NCI-H748 treated with DMSO at 0.1 percent for 48 hours (cell line): ENCODE measurements around the gene SP140L.
"Not testable (repeated sequence)": the region's sequence is repeated elsewhere in the genome, so short reads cannot be mapped to it uniquely, and the experiment has no call there.

Source experiments
- DNase-seq: peaks from one replicate; lab custom pipeline; 2025; lab: John Stamatoyannopoulos, UW

Gene SP140L

DNA sequence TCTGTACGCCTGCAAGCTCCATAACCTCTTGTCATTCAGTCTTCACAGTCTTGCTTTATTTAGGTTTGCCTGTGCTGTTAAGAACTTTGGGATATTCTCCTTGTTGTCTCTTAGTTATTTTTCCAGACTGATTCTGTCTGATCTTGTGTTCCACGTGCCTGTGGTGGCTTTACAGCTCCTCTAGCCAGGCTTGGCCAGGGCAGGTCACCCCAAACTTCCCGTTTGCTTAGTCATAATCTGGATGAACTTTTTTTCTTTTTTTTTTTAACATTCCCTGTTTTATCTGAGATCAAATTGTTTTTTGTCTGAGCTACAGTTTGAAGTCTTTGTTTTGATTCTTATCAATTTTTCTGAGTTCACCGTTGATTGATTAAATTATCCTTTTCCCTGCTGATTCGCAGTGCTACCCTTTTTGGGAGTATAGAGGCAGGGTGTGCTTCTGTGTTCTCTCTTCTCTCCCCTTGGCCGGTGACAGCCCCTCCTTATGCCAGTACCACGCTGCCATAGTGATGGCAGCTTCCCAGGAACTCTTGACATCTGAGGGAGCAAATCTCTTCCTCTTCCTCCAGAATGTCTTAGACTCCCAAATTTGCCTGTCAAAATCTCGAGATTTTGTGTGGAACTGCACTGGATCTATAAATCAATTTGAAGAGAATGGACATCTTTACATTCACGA is 91.5 kb downstream of the SP140L start:
- no peak for DNase-seq

DNA sequence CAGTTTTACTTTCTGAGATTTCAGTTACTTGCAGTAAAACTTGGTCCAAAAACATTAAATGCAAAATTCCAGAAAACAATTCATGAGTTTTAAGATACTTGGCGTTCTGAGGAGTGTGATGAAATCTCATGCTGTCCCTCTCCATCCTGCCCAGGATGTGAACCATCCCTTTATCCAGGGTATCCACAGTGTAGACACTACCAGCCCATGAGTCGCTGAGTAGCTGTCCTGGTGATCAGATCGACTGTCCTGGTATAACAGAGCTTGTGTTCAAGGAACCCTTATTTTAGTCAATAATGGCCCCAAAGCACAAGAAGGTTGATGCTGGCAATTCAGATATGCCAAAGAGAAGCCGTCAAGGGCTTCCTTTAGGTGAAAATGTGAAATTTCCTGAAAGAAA is 92.2 kb downstream of the SP140L start:
- no peak for DNase-seq

DNA sequence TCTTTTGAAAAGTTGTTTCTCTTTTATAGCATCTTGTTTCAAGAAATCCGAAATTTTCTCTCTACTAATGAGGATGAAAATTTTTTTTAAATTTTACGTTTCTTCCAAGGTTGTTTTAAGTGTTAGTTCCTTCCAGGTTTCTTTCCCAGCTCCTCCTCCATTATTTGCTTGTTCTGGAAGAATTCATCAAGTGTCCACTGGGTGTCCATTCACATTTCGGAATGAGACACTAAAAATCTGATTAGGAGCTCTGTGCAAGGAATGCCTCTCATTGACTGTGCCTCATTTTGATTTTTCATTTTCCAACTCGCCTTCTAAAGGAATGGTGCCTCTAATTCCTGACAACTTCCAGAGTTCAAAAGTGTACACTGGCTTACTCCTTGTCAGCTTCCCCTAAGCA is 95.2 kb downstream of the SP140L start:
- no peak for DNase-seq

DNA sequence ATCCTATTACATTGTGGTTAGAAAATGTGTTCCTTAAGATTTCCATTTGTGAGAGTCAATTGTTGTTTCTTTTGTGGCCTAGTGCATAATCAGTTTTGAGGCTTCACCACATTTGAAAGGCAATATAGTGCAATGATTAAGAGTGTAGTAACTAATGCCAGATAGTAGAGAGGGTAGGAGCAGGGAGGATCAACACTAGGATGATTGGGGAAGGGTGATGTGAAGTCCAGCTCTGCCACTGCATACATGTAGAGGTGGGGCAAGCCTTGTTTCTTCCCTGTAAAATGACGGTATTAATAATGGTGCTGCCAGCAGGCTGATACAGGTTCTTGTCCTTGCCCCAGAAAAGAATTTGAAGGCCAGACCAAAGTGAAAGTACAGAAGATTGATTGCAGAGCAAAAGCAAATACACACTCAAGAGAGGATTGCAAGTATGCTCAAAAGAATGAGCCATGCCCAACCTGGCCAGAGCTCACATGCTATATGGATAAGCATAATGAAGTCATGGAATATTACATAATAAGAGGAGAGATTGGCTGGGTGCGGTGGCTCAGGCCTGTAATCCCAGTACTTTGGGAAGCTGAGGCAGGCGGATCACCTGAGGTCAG is 97.0 kb downstream of the SP140L start:
- no peak for DNase-seq

DNA sequence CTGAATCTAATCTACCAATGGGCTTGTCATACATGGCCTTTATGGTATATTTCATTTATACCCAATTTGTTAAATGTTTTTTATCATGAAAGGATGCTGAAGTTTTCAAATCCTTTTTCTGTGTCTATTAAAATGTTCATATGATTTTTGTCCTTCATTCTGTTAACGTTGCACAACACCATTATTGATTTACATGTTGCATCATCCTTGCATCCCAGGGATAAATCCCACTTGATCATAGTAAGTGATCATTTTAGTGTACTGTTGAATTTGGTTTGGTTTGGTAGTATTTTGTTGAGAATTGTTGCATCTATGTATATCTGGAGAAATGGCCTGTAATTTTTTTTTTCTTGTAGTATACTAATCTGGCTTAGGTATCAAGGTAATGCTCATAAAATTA is 98.4 kb downstream of the SP140L start:
- no peak for DNase-seq

DNA sequence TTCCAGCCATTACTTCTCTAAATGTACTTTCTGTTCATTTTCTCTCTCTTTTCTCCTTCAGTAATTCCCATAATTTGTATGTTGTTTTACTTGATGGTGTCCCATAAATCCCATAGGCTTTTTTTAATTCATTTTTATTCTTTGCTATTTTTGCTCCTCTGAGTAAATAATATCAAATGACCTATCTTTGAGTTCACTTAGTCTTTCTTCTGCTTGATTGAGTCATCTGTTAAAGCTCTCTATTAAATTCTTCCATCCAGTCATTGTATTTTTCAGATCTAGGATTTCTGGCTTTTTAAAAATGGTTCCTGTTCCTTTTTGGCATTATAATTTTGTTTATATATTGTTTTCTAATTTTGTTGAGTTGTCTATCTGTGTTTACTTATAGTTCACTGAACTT is 102.5 kb downstream of the SP140L start:
- no peak for DNase-seq

DNA sequence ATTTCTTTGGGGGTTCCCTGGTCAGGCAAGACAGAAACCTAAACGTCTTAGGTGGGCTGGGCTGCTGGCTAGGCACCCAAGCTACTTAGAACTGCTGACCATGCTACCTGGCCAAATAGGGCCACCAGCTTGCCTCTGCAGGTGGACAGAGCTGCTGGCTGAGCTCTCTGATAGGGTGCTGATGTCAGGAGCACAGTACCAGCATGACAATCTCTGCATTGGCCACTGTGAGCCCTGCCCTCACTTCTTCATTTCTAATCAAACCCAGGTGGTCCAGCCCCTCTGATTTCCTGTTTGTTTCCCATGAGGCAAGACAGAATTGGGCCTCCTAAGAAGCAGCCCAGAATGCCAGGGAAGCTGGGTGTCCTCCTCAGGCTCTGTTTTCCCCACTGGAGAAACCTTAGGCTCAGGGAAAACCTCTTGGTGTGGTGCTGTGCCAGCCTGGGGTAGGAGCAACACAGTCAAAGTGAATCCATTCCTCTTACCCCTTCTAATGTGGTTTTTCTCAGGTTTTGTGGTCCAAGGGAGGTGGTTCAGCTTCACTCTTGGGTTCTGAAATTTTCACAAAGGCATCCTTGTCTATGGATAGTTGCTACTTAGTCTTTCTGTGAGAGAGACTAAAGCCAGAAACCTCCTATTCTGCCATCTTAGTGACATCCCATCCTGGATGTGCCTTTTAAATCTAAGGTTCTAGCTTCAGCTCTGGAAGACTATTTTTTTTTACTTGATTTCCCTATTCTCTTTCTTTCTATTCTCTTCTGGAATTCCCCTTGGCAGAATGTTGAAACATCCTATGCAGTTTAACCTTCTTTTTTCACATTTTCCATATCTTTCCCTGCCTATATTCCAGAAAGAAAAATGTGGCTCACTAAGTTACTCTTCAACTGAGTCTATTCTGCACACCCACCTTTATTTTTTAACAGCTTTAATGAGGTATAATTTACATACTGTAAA is 104.2 kb downstream of the SP140L start:
- no peak for DNase-seq

DNA sequence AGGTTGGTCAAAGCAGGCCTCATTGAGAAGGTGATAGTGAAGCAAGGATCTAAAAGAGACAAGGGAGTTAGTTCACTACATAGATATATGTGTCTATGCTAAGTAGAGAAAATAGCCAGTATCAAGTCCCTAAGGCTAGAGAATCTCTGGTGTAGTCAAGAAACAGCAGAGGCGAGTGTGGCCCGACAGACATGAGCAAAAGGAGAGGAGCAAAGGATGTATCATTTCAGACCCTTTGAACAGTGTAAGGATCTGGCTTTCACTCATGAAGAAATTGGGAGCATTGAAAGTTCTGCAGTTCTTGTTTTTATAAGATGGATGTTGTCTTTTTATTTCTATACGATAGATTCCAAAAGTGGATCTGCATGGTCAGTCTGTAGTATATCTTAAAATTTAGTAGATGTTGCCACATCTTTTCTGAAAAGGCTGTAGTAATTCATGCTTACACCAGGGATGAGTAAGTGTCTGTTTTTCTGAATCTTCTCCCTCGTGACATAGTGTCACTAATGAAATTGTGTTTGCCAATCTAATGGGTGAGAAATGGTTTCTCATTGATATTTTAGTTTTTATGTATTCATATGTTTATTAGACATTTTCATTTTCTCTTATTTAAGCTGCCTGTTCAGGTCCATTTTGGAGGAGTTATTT is 107.8 kb downstream of the SP140L start:
- no peak for DNase-seq

DNA sequence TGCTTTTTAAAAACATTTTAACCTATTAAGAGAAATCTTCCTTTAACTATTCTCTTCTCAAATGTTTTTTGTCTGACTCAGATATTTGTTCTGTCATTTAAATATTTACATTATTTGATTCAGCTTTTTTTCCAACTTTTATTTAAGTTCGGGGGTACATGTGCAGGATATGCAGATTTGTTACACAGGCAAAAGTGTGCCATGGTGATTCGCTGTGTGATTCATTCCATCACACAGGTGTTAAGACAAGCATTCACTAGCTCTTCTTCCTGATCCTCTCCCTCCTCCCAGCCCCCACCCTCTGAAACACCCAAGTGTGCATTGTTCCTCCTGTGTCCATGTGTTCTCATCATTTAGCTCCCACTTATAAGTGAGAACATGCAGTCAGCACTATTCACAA is 108.4 kb downstream of the SP140L start:
- DNase-seq: no peak

DNA sequence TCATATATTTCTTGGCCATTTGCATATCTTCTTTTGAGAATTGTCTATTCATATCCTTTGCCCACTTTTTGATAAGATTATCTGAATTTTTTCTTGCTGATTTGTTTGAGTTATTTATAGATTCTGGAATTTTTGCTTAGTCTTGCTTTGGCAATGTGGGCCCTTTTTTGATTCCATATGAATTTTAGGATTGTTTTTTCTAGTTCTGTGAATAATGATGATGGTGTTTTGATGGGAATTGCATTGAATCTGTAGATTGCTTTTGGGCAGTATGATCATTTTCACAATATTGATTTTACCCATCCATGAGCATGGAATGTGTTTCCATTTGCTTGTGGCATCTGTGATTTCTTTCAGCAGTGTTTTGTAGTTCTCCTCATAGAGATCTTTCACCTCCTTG is 112.1 kb downstream of the SP140L start:
- DNase-seq: not testable (repeated sequence)

DNA sequence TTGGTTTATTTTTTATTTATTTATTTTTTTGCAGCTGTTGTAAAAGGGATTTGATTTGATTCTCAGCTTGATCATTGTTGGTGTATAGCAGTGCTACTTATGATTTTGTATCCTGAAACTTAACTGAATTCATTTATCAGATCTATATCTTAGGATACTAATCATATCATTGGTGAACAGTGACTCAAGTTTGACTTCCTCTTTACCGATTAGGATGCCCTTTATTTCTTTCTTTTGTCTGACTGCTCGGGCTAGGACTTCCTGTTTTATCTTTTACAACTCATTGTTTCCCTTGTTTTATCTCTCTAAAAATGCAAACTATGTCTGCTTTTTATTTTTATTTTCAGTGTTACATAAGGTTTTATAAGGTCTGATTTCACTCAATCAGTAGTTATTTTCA is 112.6 kb downstream of the SP140L start:
- DNase-seq: no peak

DNA sequence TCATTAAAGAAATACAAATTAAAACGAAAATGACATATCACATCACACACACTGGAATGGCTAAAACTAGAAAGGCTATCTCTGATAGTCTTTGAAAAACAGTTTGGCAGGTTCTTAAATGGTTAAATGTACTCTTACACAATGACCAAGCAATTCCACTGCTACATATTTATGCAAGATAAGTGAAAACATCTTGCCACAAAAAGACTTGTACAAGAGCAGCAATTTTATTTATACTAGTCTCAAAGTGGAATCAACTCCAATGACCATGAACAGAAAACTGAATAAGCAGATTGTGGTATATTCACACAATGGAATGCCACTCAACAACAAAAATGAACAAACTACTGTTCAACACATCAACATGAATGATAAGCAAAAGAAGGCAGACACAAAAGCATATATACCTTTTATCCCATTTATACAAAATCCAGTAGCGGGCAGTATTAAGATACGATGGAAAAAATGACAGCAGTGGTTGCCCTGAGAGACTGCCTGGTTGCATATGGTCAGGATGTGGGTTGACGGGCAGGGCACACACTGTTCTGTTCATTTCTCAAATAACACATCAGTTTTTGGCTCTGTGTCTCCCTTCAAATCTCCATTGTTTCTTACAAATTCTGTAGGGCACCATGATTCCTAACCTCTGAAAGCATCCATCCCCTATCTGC is 114.4 kb downstream of the SP140L start:
- no peak for DNase-seq

DNA sequence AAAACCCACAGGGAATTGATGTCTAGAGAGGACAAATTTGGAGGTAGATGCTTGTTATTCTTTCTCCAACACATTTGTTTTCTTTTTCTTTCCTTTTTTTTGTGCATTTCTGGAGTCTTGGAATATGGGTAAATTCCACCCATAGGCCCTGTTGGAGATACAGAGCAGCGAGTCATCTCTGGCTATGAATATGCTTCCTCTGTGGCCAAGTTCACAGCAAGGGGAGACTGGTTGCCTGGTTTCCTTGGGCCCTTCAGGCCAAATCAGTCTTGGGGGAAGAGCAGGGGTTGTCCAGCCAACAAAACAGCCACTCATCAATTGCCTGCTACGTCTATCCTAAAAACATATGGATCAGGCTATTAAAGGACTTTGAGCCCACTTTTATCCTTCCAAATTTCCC is 116.5 kb downstream of the SP140L start:
- DNase-seq: no peak

DNA sequence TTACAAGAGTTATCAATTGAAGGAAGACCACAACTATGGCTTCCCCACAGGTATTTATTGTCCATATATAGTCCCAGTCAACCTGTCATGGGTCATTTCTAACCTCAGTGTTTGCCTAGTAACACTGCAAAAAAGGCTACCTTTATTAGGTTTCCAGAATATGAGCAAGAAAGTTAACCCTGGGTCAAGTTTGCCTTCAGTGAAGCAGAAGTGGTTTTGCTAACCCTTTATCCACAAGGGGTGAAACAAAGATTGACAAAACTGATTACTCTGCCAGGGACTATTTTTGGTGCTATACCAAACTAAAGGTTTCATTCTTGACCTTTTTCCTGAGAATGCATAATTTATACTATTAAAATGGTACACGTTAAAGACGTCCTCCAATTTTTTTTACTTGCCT is 117.8 kb downstream of the SP140L start:
- DNase-seq: no peak

DNA sequence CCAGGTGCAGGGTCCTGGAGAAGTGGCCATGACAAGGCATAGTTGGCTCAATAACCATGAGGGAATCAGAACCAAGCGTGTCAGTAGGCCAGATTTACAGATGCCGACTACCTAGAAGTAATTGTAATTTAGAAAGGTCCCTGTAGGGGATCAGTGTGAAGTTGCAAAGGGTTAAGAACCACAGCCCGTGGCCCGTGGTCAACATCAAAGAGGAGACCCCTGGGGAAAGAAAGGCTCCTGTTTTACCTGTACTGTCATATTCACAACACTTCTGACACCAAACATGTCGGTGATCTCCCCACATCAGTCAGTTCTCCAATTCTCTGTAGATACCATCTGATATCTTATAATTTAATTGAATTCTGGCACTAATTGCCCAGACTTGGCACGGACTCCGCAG is 120.0 kb downstream of the SP140L start:
- DNase-seq: no peak

DNA sequence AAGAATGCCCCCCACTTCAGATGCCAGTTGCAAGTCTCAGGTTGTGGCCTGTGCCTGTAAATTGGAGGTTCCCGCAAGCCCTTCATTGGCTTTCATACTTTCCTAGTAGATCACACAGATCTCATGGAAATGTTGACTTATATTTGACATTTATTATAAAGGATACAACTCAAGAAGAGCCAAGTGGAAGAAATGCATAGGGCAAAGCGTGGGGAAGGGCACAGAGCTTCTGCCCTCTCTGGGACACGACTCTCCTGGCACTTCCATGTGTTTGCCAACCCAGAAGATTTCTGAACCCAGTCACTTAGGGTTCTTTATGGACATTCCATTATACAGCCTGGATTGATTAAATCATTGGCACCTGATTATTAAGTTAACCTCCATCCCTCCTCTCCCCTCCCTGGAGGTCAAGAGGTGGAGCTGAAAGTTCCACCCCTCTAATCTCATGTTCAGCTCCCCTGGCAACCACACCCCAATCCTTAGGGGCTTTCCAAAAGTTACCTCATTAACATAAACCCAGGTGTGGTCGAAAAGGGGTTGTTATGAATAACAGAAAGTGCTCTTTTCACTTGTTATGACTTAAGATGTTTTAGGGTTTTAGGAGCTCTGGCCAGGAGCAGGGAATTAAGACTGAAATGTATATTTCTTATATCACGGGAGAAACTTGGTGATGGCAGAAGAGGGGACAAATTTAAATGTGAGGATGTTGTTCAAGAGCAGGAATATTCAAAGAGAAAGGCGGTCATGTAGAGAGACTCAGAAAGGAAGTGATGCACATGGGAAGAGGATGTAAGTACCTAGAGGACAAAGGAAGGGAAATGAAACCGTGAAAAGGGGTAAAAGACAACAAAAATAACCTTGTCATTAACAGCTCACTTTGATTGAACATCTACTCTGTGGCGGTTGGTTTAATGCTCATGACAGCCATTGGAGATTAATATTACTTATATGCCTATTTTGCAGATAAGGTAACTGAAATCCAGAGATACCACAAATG is 120.8 kb downstream of the SP140L start:
- DNase-seq: no peak

DNA sequence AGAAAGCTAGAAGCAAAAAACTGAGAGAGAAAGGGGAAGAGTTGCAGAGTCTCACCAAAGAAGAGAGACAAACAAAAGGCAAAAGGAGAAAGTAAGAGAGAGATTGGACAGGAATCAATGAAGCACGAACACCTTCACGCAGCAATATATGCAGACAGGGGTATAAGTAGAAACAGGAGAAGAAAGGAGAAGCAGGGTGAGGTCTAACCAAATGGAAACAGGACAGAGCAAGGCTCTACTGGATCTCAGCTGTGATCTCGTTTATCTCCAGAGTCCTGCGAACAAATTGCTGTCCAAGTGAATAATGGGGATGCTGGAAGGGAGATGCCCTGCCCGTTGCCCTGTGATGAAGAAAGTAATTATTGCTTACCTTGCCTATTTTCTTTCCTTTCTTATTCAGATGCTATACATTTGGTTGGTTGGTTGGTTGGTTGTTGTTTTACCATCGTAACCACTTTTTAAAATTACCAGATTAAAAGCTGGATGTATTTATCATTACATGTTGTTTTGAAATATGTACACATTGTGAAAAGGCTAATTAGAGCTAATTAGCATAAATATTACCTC is 123.0 kb downstream of the SP140L start:
- DNase-seq: no peak

DNA sequence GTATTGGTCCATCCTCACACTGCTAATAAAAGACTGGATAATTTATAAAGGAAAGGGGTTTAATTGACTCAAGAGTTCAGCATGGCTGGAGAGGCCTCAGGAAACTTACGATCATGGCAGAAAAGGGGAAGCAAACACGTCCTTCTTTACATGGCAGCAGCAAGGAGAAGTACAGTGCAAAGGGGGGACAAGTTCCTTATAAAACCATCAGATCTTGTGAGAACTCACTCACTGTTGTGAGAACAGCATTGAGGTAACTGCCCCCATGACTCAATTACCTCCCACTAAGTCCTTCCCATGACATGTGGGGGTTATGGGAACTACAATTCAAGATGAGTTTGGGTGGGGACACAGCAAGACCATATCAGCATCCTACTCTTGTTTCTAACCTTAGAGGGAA is 126.0 kb downstream of the SP140L start:
- DNase-seq: no peak
